NCI-H460 (cell line): Measurements from ENCODE around the gene LEUTX. TPM values are rescaled to one million over a fixed set of nuclear protein-coding genes. Genes with fewer than 3 reads are reported as not detected.
A peak's percentile ranks its signal among the peaks of the same experiment; 100 is the strongest.
"Not testable (repeated sequence)": the region's sequence is repeated elsewhere in the genome, so short reads cannot be mapped to it uniquely, and the experiment has no call there.

Experiments used
- DNase-seq: peaks from one replicate; pipeline ENCODE4 v3.0.0-alpha.2; 2016; ENCODE audit warnings: low read depth; ENCODE audit errors: extremely low read depth
- polyA plus RNA-seq: library from polyadenylated mRNA; depleted of rRNA; stranded (reverse); fragments of >200 nt; gene quantifications from 2 replicates; pipeline ENCODE4 v1.2.3, GENCODE V29; 2014; cell fraction: nucleus; rRNA removed
- total RNA-seq: library from RNA; depleted of rRNA; stranded (reverse); fragments of >200 nt; shearing (Covaris generic); gene quantifications from 2 replicates; pipeline ENCODE4 v1.2.3, GENCODE V29; 2014; rRNA removed

LEUTX gene
- not detected in 2 replicates for total RNA-seq
- polyA plus RNA-seq, result not detected in 2 replicates

- DNase-seq, result no peak
Observed at GRCh38 chr19:39778763-39779162, at the start of gene LEUTX. TSS of gene LEUTX (plus strand) at chr19:39778854. CDS start at chr19:39778921, 67 bp downstream.

GRCh38 chr19:39729594-39729993, 49.1 kb upstream of the LEUTX start:
- DNase-seq, result no peak

- no peak for DNase-seq
Observed at GRCh38 chr19:39731685-39732084, 47.0 kb upstream of the LEUTX start.

GRCh38 chr19:39733841-39734240, 44.8 kb upstream of the LEUTX start:
- no peak for DNase-seq

- no peak for DNase-seq
Observed at GRCh38 chr19:39735688-39736087, 43.0 kb upstream of the LEUTX start.

GRCh38 chr19:39736088-39736487, 42.6 kb upstream of the LEUTX start:
- no peak for DNase-seq

- DNase-seq, result no peak
Observed at GRCh38 chr19:39737351-39737750, 41.3 kb upstream of the LEUTX start.

GRCh38 chr19:39737891-39738290, 40.8 kb upstream of the LEUTX start, which contains the start of gene CLC:
TSS of gene CLC (minus strand) at chr19:39738029. CDS start at chr19:39737952, 77 bp downstream.
- DNase-seq, result no peak

- DNase-seq, result no peak
Observed at GRCh38 chr19:39738814-39739213, 39.8 kb upstream of the LEUTX start.

GRCh38 chr19:39740395-39740794, 38.3 kb upstream of the LEUTX start:
- no peak for DNase-seq

- DNase-seq, result no peak
Observed at GRCh38 chr19:39745643-39746042, 33.0 kb upstream of the LEUTX start.

GRCh38 chr19:39746836-39747529, 31.7 kb upstream of the LEUTX start:
- no peak for DNase-seq

- DNase-seq, result no peak
Observed at GRCh38 chr19:39749981-39750380, 28.7 kb upstream of the LEUTX start.

- DNase-seq, result no peak
Observed at GRCh38 chr19:39752390-39752789, 26.3 kb upstream of the LEUTX start.

- DNase-seq, result no peak
Observed at GRCh38 chr19:39752795-39753194, 25.9 kb upstream of the LEUTX start.

- no peak for DNase-seq
Observed at GRCh38 chr19:39754544-39754943, 24.1 kb upstream of the LEUTX start.

GRCh38 chr19:39754971-39755370, 23.7 kb upstream of the LEUTX start:
- no peak for DNase-seq

- DNase-seq, result no peak
Observed at GRCh38 chr19:39759457-39760184, 19.0 kb upstream of the LEUTX start.

GRCh38 chr19:39761851-39762250, 16.8 kb upstream of the LEUTX start:
- not testable (repeated sequence) for DNase-seq

GRCh38 chr19:39765091-39766076, 13.3 kb upstream of the LEUTX start:
- DNase-seq, result peak; percentile 38

- no peak for DNase-seq
Observed at GRCh38 chr19:39768334-39768733, 10.3 kb upstream of the LEUTX start.
